ENCODE measurements around the gene PCED1A.

GRCh38 chr20:2817891-2818595, 22.4 kb downstream of the PCED1A start:
- TF ChIP-seq ZNF274 (IDR thresholded peaks at IDR 0.05; ENCODE audit: low read depth, low read length) (no peak), YY1 (IDR thresholded peaks at IDR 0.05; ENCODE audit: insufficient read depth, insufficient read length) (no peak), SUZ12 (IDR thresholded peaks at IDR 0.05; ENCODE audit: extremely low read depth, insufficient read depth, insufficient read length) (no peak)

All from NT2/D1 (cell line).